ENCODE data around the gene SULT2B1. TPM values are rescaled to one million over a fixed set of nuclear protein-coding genes. Genes with fewer than 3 reads are reported as not detected.

SULT2B1 gene
- total RNA-seq, 1 donor from 2014 or later = not detected

DNA sequence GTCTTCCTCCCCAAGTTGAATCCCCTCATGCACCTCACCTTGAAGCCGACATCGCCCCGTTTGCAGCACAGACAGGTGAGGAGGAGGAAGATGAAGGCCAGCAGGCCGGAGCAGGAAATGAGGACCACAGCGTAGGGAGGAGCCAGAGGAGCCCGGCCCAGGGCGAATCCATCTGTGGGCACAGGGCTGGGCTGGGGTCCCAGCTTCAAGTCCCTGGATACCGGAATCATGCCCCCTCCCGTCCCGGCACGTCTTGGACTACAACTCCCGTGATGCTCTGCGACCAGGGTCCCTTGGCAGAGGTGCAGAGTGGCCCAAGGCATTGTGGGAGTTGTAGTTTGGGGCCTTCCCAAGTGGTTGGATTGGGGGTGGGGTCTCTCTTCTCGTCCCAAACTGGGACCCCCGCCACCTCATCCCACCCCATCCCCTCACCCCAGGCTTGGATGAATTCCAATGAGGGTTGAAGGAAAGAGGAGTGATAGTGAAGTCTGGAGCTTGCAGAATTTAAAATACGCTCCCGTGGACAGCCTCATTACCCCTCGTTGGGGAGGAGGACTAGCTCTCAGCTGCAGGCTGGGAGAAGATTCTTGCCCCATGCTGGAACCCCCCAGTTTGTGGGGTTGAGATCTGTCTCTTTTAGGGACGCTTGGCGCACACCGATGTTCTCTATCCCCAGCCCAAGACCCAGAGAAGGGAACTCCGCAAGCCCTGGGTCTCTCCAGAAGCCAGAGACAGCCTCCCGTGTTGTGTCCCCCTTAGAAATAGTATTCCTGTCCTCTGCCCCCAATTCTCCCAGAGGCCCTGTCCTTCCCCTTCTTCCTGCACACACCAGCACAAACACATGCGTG, 41.3 kb upstream of the SULT2B1 start:
- H3K4me3 ChIP-seq (ENCODE audit: low read depth, low read length) = peak overlapping the region; percentile 27
- TF ChIP-seq, protein P1, sequence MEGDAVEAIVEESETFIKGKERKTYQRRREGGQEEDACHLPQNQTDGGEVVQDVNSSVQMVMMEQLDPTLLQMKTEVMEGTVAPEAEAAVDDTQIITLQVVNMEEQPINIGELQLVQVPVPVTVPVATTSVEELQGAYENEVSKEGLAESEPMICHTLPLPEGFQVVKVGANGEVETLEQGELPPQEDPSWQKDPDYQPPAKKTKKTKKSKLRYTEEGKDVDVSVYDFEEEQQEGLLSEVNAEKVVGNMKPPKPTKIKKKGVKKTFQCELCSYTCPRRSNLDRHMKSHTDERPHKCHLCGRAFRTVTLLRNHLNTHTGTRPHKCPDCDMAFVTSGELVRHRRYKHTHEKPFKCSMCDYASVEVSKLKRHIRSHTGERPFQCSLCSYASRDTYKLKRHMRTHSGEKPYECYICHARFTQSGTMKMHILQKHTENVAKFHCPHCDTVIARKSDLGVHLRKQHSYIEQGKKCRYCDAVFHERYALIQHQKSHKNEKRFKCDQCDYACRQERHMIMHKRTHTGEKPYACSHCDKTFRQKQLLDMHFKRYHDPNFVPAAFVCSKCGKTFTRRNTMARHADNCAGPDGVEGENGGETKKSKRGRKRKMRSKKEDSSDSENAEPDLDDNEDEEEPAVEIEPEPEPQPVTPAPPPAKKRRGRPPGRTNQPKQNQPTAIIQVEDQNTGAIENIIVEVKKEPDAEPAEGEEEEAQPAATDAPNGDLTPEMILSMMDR (conservative IDR thresholded peaks at IDR 0.05; ENCODE audit: low read depth, low read length) = no peak
- DNase-seq (ENCODE audit: low read depth) = no peak

DNA sequence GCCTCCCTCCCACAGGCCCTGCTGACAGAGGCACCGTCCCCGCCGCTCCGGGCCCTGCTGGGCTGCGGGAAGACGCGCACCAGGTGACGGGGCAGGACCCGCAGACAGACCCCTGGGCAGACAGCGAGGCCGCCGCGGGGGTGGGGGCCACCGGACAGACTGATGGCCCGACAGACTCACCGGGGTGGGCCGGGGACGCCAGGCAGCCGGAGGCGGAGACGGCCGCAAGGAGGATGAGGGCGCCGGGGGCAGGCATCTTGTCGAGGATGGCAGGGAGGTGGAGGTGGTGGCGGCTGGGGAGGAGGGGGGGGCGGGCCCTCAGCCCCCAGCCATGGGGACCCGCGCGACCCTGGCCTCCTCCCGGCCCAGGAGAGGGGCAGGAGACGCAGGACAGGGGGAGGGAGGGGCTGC, 40.6 kb upstream of the SULT2B1 start:
- DNase-seq (ENCODE audit: low read depth) = no peak
- TF ChIP-seq, protein P1 (conservative IDR thresholded peaks at IDR 0.05; ENCODE audit: low read depth, low read length) = no peak
- H3K4me3 ChIP-seq (ENCODE audit: low read depth, low read length) = no peak overlapping the region

DNA sequence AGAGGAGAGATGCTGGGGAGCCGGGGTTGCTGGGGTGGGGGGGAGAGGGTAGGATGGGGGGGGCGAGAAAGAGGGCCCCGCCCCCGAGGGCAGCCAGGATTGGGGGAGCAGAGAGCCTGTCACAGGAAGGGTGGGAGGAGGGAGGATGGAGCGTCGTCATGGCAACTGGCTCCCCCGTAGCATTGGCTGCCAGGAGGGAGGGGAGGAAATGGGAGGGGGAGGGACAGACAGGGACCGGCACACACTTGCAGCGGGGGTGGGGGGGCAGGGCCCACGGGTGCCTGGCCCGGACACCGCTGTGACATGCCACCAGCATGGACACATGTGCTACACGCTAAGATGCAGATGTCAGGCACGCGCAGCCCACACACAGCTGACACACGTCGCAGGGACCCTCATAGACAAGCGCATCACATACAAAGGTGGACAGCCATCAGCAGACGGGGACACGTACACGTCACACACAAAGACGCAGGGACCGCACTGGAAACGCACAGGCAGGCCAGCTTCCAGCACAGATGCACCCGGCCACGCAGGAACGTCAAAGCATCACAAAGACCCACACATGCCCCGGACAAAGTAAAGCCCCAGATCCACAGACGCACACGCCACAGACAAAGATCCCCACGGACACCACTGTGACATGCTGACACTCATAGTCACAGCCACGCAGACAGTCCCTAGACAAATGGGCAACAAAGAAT, 40.0 kb upstream of the SULT2B1 start, which contains the start of gene LMTK3:
TSS of gene LMTK3 (minus strand) at position 36 of the 704 bp plus-strand sequence. CDS start 259 bp downstream, outside the sequence.
- H3K4me3 ChIP-seq (ENCODE audit: low read depth, low read length) = peak within 1 kb of the TSS; percentile 27
- no peak for DNase-seq (ENCODE audit: low read depth)
- TF ChIP-seq, protein P1 (conservative IDR thresholded peaks at IDR 0.05; ENCODE audit: low read depth, low read length) = no peak

DNA sequence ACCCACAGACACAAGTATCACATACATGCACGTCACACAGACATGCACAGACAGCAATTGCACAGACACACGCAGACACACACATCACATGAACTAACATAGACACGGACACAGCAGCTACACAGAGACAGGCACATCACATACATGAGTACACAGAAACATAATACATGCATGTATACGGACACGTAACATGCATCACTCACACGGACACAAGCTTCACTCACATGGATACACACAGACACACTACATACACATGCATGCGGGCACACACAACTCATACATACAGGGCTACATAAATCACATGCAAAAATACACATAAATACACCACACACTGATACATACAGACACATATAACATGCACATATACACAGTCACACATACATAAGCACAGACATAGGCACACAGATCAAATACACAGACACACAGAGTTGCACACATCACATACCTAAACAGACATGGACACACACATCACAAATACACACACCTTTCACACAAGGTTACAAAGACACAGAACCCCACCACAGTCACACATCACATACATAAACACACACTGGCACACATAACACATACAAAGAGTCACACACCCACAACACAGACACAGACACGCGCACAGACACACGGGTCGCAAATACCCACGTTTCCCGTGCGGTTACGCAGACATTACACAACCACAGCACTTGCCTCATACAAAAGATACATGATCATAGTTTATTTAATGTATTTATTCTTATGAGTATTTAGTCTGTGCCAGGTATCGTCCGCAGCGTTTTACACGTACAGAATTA, 39.3 kb upstream of the SULT2B1 start:
- no peak for DNase-seq (ENCODE audit: low read depth)
- peak overlapping the region; percentile 71 for H3K4me3 ChIP-seq (ENCODE audit: low read depth, low read length)
- TF ChIP-seq, protein P1 (conservative IDR thresholded peaks at IDR 0.05; ENCODE audit: low read depth, low read length) = no peak

DNA sequence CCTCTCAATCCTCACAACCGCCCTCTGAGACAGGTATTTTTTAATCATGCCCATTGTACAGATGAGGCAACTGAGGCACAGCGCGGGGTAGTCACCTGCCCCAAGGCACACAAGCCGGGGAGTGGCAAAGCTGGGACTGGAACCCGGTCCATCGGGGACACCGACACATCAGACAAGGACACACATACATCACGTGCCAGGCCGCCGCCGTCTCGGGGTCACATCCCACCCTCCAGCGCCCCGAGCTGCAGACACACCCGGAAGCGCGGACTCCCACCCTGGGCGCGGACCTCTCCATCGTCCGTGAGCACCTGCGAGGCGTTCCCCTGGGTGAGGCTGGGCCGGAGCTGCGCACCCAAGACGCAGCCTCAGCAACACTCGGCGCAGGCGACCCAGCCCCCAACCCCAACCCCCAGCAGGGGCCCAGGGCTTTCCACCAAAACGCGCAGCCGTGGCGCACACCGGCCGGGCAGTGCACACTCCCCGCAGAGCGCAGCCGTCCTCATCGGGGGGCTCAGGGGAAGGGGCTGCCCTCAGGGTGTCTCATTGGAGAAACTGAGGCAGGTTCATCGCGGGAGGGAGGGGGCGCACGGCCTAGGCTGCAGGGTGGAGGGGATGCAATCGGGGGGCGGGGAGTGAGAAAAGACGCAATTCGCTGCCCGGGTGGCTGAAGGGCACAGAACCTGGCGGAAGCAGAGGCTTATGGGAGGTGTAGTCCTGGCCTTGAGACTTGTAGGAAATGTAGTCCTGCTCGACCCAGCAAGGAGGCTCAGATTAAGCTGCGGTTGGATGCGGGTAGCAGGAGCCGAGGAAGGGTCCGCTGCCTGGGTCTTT, 38.5 kb upstream of the SULT2B1 start:
- no peak for DNase-seq (ENCODE audit: low read depth)
- H3K4me3 ChIP-seq (ENCODE audit: low read depth, low read length) = peak overlapping the region; percentile 71
- TF ChIP-seq, protein P1 (conservative IDR thresholded peaks at IDR 0.05; ENCODE audit: low read depth, low read length) = no peak

DNA sequence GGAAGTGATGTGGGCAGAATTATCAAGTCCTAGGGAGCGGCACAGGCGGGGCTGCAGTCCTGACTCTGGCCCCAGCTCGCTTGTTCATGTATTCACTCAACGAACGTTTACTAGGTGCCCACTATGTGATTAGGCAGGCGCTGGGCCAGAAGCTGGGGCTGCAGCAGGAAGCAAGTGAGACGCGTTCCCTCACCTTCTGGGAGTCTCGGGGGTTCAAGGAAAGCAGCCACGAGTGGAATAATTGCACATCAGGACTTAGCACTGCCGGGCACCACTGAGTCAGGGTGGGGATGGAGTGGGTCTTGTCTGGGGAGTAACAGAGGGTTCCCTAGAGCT, 37.9 kb upstream of the SULT2B1 start:
- TF ChIP-seq, protein P1 (conservative IDR thresholded peaks at IDR 0.05; ENCODE audit: low read depth, low read length) = no peak
- H3K4me3 ChIP-seq (ENCODE audit: low read depth, low read length) = no peak overlapping the region
- no peak for DNase-seq (ENCODE audit: low read depth)
